OCI-LY3 (cell line): ENCODE measurements around the gene GBA2.

ENCODE experiments used
- CTCF ChIP-seq: fragments of 200-600, 300-600 bp; sonication (generic); IDR thresholded peaks from 2 replicates; pipeline ENCODE4 v1.5.1; 2014; ENCODE audit warnings: antibody characterized with exemption, low read length, low read depth
- EZH2phosphoT487 ChIP-seq: fragments of 200-600 bp; shearing (Covaris generic); IDR thresholded peaks from 2 replicates; pipeline ENCODE4 v1.6.1; 2018; ENCODE audit warnings: antibody characterized with exemption, mixed run types, low read depth

GRCh38 chr9:35712762-35713400, 36.1 kb downstream of the GBA2 start:
- TF ChIP-seq CTCF (no peak), EZH2phosphoT487 (no peak)
